Nephron progenitor cell (in vitro differentiated cells): ENCODE measurements around the gene ITGB3.
"Not testable (repeated sequence)": the region's sequence is repeated elsewhere in the genome, so short reads cannot be mapped to it uniquely, and the experiment has no call there.

ENCODE experiments used
- DNase-seq: peaks from one replicate; pipeline ENCODE4 v3.0.0; 2021
- H3K27ac Mint-ChIP-seq: 2 replicates; pipeline ENCODE4 v1.8.0; 2021; ENCODE audit warnings: mild to moderate bottlenecking, moderate library complexity, mixed read lengths
- H3K27me3 Mint-ChIP-seq: 2 replicates; pipeline ENCODE4 v1.8.0; 2021; ENCODE audit warnings: mild to moderate bottlenecking, low read depth, mixed read lengths; ENCODE audit not compliant: poor library complexity
- H3K36me3 Mint-ChIP-seq: 2 replicates; pipeline ENCODE4 v1.8.0; 2021; ENCODE audit warnings: low read depth, mixed read lengths
- H3K4me1 Mint-ChIP-seq: 2 replicates; pipeline ENCODE4 v1.8.0; 2021; ENCODE audit warnings: mixed read lengths
- H3K4me3 Mint-ChIP-seq: 2 replicates; pipeline ENCODE4 v1.8.0; 2021; ENCODE audit warnings: mild to moderate bottlenecking, moderate library complexity, mixed read lengths
- H3K9me3 Mint-ChIP-seq: 2 replicates; pipeline ENCODE4 v1.8.0; 2021; ENCODE audit warnings: mild to moderate bottlenecking, moderate library complexity, mixed read lengths
- TF ChIP-seq, protein P1 (sequence below): fragments of 200-600 bp; sonication (generic); IDR thresholded peaks from 2 replicates; pipeline ENCODE4 v1.5.0; 2021; ENCODE audit warnings: antibody characterized with exemption

ITGB3 gene

DNA sequence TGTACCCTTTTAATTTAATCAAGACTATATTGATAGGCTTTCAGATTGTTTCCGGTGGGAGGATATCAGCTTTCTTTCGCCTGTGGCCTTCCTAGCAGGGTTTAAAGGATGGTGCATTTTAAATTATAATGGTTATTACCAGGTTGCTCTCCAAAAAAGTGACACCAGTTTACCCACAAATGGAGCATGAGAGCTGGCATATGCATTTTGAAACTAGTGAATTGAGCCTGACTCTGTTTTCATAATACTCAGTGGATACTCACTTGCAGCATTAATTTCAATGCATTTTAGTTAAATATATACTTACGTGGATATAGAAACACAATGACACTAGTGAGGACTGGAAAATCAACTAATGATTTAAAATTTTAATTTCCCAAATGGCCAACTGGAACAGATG, 38.7 kb upstream of the ITGB3 start:
- H3K27me3 Mint-ChIP-seq, result peaks cover 13% of the 10 kb centered on the region

DNA sequence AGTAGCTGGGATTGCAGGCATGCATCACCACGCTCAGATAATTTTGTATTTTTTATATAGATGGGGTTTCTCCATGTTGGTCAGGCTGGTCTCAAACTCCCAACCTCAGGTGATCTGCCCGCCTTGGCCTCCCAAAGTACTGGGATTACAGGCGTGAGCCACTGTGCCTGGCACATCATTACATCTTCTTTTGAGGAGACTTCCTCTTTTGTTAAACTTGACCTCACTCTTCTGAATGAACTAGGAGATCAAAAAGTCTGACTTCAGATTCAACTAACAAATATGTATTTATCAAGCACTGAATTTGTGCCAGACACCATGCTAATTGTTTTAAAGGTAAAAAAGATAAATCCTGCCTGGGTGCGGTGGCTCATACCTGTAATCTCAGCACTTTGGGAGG, 36.8 kb upstream of the ITGB3 start:
- DNase-seq, H3K27ac Mint-ChIP-seq, H3K4me3 Mint-ChIP-seq, H3K9me3 Mint-ChIP-seq, H3K36me3 Mint-ChIP-seq: not testable (repeated sequence)
- Mint-ChIP-seq H3K4me1 (peaks cover 18% of the 10 kb centered on the region), H3K27me3 (peaks cover 16% of the 10 kb centered on the region)

More for the DNA sequence above, 38.7 kb upstream of the ITGB3 start:
- DNase-seq, result no peak
- no peak overlapping the region for H3K4me3 Mint-ChIP-seq
- TF ChIP-seq, protein P1, sequence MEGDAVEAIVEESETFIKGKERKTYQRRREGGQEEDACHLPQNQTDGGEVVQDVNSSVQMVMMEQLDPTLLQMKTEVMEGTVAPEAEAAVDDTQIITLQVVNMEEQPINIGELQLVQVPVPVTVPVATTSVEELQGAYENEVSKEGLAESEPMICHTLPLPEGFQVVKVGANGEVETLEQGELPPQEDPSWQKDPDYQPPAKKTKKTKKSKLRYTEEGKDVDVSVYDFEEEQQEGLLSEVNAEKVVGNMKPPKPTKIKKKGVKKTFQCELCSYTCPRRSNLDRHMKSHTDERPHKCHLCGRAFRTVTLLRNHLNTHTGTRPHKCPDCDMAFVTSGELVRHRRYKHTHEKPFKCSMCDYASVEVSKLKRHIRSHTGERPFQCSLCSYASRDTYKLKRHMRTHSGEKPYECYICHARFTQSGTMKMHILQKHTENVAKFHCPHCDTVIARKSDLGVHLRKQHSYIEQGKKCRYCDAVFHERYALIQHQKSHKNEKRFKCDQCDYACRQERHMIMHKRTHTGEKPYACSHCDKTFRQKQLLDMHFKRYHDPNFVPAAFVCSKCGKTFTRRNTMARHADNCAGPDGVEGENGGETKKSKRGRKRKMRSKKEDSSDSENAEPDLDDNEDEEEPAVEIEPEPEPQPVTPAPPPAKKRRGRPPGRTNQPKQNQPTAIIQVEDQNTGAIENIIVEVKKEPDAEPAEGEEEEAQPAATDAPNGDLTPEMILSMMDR, result no peak
- H3K36me3 Mint-ChIP-seq, result no peaks in the 10 kb centered on the region
- no peak overlapping the region for H3K27ac Mint-ChIP-seq
- H3K4me1 Mint-ChIP-seq, result peaks cover 22% of the 10 kb centered on the region
- H3K9me3 Mint-ChIP-seq, result no peaks in the 10 kb centered on the region

DNA sequence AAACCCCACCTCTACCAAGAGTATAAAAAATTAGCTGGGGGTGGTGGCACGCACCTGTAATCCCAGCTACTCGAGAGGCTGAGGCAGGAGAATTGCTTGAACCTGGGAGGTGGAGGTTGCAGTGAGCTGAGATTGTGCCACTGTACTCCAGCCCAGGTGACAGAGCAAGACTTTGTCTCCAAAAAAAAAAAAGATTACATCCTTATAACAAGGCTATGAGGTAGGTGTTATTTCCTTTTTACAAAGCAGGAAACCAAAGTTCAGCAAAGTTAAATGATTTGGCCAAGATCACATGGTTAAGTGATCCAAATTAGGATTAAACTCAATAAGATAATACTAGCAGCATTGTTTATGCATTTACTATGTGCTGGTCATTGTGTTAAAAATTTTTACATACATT, 36.3 kb upstream of the ITGB3 start:
- peaks cover 18% of the 10 kb centered on the region for H3K4me1 Mint-ChIP-seq
- H3K4me3 Mint-ChIP-seq, DNase-seq, H3K36me3 Mint-ChIP-seq, H3K27ac Mint-ChIP-seq, H3K9me3 Mint-ChIP-seq: not testable (repeated sequence)
- peaks cover 16% of the 10 kb centered on the region for H3K27me3 Mint-ChIP-seq

DNA sequence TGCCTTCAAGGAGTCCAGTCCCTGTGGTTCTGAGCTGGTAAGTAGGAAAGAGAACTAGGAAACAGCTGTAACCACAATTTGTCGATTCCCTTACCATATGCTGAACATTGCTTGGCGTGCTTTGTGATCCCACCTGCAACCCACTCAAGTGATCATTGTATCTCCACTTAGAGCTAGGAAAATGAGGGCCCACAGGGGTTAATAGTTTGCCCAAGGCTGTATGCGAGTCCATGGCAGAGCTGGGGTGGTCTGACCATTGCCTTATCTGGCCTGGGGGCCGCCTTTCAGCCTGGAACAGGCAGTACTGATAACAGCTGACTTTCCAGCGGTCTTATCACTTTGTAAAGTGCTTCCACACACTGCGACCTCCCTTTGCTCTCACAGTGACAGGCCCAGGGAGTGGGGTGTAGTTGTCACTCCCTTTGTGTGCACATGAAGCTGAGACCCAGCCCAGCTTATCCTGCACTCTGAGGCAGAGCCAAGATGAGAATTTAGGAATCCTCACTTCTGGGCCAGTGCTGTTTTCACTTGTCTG, 34.7 kb upstream of the ITGB3 start:
- peaks cover 15% of the 10 kb centered on the region for H3K9me3 Mint-ChIP-seq
- peaks cover 24% of the 10 kb centered on the region for H3K4me1 Mint-ChIP-seq
- H3K4me3 Mint-ChIP-seq, result no peak overlapping the region
- no peak overlapping the region for H3K27ac Mint-ChIP-seq
- TF ChIP-seq, protein P1, result no peak
- H3K27me3 Mint-ChIP-seq, result peaks cover 10% of the 10 kb centered on the region
- no peak for DNase-seq
- peaks cover 9% of the 10 kb centered on the region for H3K36me3 Mint-ChIP-seq

DNA sequence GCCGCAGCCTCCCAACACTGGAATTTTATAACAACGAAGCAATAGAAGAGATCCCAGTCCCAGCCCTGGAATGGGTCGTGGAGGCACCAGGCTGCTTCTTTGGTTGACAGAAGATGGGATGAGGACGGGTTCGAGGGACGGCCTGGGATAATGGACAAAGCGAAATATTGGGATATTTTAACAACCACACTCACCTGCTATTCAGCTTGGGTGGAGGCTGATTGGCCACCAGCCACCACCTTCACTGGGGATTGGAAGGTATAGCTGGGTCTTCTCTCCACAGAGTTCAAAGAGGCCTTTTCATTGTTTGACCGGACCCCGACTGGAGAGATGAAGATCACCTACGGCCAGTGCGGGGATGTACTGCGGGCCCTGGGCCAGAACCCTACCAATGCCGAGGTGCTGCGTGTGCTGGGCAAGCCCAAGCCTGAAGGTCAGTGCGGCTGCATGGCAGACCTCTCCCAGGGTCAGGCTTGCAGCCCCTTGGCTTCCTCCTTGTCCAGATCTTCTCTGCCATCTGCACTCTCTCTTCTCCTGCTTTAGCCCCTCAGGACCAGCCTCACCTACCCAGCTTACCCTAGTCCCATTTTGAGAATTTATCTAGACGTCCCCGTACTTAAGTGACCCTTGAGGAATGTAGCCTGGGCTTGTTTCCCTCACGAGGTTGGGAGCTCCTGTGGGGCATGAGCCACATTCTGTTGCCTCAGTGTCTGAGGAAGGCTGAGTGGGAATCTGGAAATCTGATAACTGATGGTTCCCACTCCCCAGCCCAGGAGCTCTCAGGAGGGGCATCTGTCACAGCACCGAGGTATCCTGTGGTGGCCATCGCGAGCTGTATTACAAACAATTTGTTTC, 33.8 kb upstream of the ITGB3 start:
- no peak for DNase-seq
- Mint-ChIP-seq H3K27me3 (peaks cover 10% of the 10 kb centered on the region), H3K36me3 (peaks cover 17% of the 10 kb centered on the region), H3K4me1 (peaks cover 28% of the 10 kb centered on the region), H3K4me3 (no peak overlapping the region), H3K27ac (no peak overlapping the region), H3K9me3 (peaks cover 24% of the 10 kb centered on the region)
- TF ChIP-seq, protein P1, result no peak

DNA sequence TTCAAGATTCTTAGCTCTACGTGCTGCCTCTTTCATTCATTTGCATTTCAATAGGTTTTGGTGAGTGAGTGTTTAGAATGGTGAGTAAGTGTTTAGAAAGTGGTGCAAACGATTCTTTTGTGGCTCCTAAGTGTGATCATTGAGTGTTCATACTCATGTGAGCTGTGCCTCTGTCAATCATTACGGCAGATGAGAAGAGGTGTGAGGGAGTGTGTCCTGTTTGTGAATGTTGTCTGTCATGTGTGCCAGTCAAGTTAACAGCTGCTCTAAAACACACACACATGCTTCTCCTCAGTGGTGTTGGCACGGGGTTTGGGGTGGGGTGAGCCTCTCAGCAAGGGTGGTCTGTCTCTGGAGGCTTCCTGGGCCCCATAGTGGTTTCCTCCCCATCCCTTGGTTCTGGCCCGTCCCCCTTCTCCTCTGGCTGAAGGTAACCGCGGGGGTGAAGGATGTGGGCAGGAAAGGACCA, 33.1 kb upstream of the ITGB3 start:
- H3K4me3 Mint-ChIP-seq, result no peak overlapping the region
- H3K4me1 Mint-ChIP-seq, result peaks cover 35% of the 10 kb centered on the region
- H3K9me3 Mint-ChIP-seq, result peaks cover 31% of the 10 kb centered on the region
- TF ChIP-seq, protein P1, result no peak
- H3K27ac Mint-ChIP-seq, result no peak overlapping the region
- H3K36me3 Mint-ChIP-seq, result peaks cover 17% of the 10 kb centered on the region
- DNase-seq, result no peak
- H3K27me3 Mint-ChIP-seq, result peaks cover 10% of the 10 kb centered on the region

DNA sequence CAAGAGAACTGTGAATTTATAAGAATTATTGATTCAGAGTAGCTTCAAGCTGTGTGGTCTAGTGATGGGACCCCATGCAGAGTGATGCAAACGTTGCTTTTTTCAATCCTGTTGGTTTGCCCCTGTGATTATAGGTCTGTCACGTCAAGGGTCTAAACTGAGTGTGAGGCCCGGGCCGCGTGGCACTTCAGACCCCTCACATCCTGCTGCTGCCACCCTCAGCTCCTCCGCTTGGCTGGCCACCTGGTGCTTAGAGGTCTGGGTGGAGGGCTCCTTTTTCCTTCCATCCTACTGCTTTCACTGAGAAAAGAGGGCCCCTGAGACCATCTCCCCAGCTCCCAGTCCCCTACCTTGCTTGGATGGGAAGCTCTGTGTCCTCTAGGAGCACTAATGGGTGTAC, 32.5 kb upstream of the ITGB3 start:
- Mint-ChIP-seq H3K27me3 (peaks cover 10% of the 10 kb centered on the region), H3K27ac (no peak overlapping the region), H3K4me3 (no peak overlapping the region), H3K9me3 (peaks cover 36% of the 10 kb centered on the region), H3K36me3 (peaks cover 17% of the 10 kb centered on the region), H3K4me1 (peaks cover 37% of the 10 kb centered on the region)
- TF ChIP-seq, protein P1, result no peak
- DNase-seq, result no peak
